Endothelial cell of umbilical vein (primary cell): Measurements from ENCODE around the gene KCNE3. TPM values are rescaled to one million over a fixed set of nuclear protein-coding genes. Genes with fewer than 3 reads are reported as not detected.

Source experiments
- BruUV-seq: library from RNA; stranded (reverse); fragments of 400-500 nt; replicated peaks from 2 replicates; lab custom pipeline; 2021; lab: Mats Ljungman, UMichigan
- CTCF ChIA-PET: fragments of 300-600, 350-600 bp; sonication (Branson Sonifier 250); formaldehyde crosslinking; loops from one replicate; lab custom pipeline; 2021; ENCODE audit warnings: antibody characterized with exemption, inconsistent platforms; lab: Charles Lee
- POLR2A ChIA-PET: fragments of 300-600, 350-600 bp; sonication (Branson Sonifier 250); formaldehyde crosslinking; loops from one replicate; lab custom pipeline; 2021; ENCODE audit warnings: antibody characterized with exemption, inconsistent platforms; lab: Charles Lee
- DNase-seq: peaks from one replicate; pipeline ENCODE4 v3.0.0-alpha.2; 2011; ENCODE audit warnings: low read depth, low spot score
- FAIRE-seq: peaks from 2 replicates; lab custom pipeline; 2011; peaks lifted over from hg19 to GRCh38; lab: Jason Lieb, UNC
- H2AFZ ChIP-seq: 2 replicates; pipeline ENCODE4 v1.6.0; 2012; ENCODE audit warnings: low read depth, low read length, control low read depth, inconsistent platforms
- H3K27ac ChIP-seq: 2 replicates; pipeline ENCODE4 v1.5.1; 2011; ENCODE audit warnings: low read depth, mild to moderate bottlenecking, control low read depth, low read length, moderate library complexity; ENCODE audit not compliant: insufficient read depth
- H3K27me3 ChIP-seq, 2 experiments: 2 replicates each; pipeline versions ENCODE4 v1.6.0 to v1.6.1; 2011; ENCODE audit warnings: low read length in 2 of 2, mixed read lengths in 1 of 2; ENCODE audit not compliant: control insufficient read depth in 2 of 2, insufficient read depth in 2 of 2
- H3K36me3 ChIP-seq, 2 experiments: 2 replicates in 1 of 2; 3 replicates in 1 of 2; pipeline ENCODE4 v1.5.1; 2011; ENCODE audit warnings: low read length in 2 of 2, mild to moderate bottlenecking in 1 of 2, moderate library complexity in 1 of 2; ENCODE audit not compliant: control insufficient read depth in 2 of 2, insufficient read depth in 2 of 2; ENCODE audit errors: extremely low read depth in 1 of 2
- H3K4me1 ChIP-seq: 3 replicates; pipeline ENCODE4 v1.5.1; 2011; ENCODE audit warnings: mild to moderate bottlenecking, low read length; ENCODE audit not compliant: control insufficient read depth, insufficient read depth; ENCODE audit errors: extremely low read depth
- H3K4me2 ChIP-seq: 2 replicates; pipeline ENCODE4 v1.6.1; 2011; ENCODE audit warnings: low read length, control low read depth, mixed read lengths; ENCODE audit not compliant: insufficient read depth
- H3K4me3 ChIP-seq, 3 experiments: fragments of 200-600 bp in 1 of 3; sonication (generic), shearing (Covaris generic) in 1 of 3; replicated peaks in 1 of 3; 2 replicates each; pipeline ENCODE4 v1.5.1; 2011 to 2016; ENCODE audit warnings: control low read depth in 3 of 3, low read length in 3 of 3, mild to moderate bottlenecking in 2 of 3, inconsistent platforms in 1 of 3, low read depth in 1 of 3, moderate library complexity in 1 of 3; ENCODE audit not compliant: insufficient read depth in 1 of 3
- H3K79me2 ChIP-seq: 2 replicates; pipeline ENCODE4 v1.6.0; 2012; ENCODE audit warnings: low read length, inconsistent platforms; ENCODE audit not compliant: control insufficient read depth, insufficient read depth
- H3K9ac ChIP-seq: replicated peaks from 2 replicates; pipeline ENCODE3; 2011; ENCODE audit warnings: low read length, control low read depth; ENCODE audit not compliant: insufficient read depth; ENCODE audit errors: extremely low read depth
- H3K9me1 ChIP-seq: replicated peaks from 3 replicates; pipeline ENCODE4 v1.6.0; 2011; ENCODE audit warnings: mild to moderate bottlenecking, low read length; ENCODE audit not compliant: control insufficient read depth, insufficient read depth; ENCODE audit errors: extremely low read depth
- H3K9me3 ChIP-seq: replicated peaks from 2 replicates; pipeline ENCODE4 v1.5.1; 2012; ENCODE audit warnings: low read length, inconsistent platforms; ENCODE audit not compliant: control insufficient read depth, insufficient read depth
- H4K20me1 ChIP-seq: replicated peaks from 2 replicates; pipeline ENCODE3; 2011; ENCODE audit warnings: mild to moderate bottlenecking, low read length; ENCODE audit not compliant: control insufficient read depth, insufficient read depth; ENCODE audit errors: extremely low read depth
- CTCF ChIP-seq, 2 donors: IDR thresholded peaks; 1 replicate in 1 of 2; 2 replicates in 1 of 2; pipeline ENCODE4 v1.5.1; 2011; ENCODE audit warnings: low read length in 2 of 2, mild to moderate bottlenecking in 2 of 2, moderate library complexity in 2 of 2, control low read depth in 1 of 2, inconsistent platforms in 1 of 2, low read depth in 1 of 2; ENCODE audit not compliant: insufficient read depth in 1 of 2; ENCODE audit errors: extremely low read depth in 1 of 2
- EZH2 ChIP-seq: IDR thresholded peaks from 2 replicates; pipeline ENCODE4 v1.6.1; 2012; ENCODE audit warnings: borderline replicate concordance, low read depth, mild to moderate bottlenecking, moderate library complexity, low read length, inconsistent platforms; ENCODE audit not compliant: severe bottlenecking
- FOS ChIP-seq: IDR thresholded peaks from 2 replicates; pipeline ENCODE4 v1.6.1; 2011; ENCODE audit warnings: mild to moderate bottlenecking, low read length, moderate library complexity, borderline replicate concordance; ENCODE audit not compliant: insufficient read depth
- GATA2 ChIP-seq: IDR thresholded peaks from 2 replicates; pipeline ENCODE4 v1.7.0; 2011; ENCODE audit warnings: low read depth, mild to moderate bottlenecking, moderate library complexity, mixed read lengths, low read length; ENCODE audit not compliant: insufficient read length, insufficient read depth
- JUN ChIP-seq: IDR thresholded peaks from 2 replicates; pipeline ENCODE4 v1.6.1; 2011; ENCODE audit warnings: borderline replicate concordance, low read depth; ENCODE audit not compliant: insufficient read length, insufficient read depth
- MAX ChIP-seq: IDR thresholded peaks from 2 replicates; pipeline ENCODE4 v1.6.1; 2011; ENCODE audit not compliant: insufficient read depth, insufficient read length
- MYC ChIP-seq: IDR thresholded peaks from one replicate; pipeline ENCODE4 v1.6.1; 2011; ENCODE audit warnings: mild to moderate bottlenecking, low read depth, low read length
- POLR2A ChIP-seq: IDR thresholded peaks from 2 replicates; pipeline ENCODE4 v1.6.1; 2012; ENCODE audit warnings: low read depth, mild to moderate bottlenecking, control low read depth, low read length
- POLR2AphosphoS5 ChIP-seq: IDR thresholded peaks from 2 replicates; pipeline ENCODE4 v1.6.1; 2012; ENCODE audit warnings: low read depth, mild to moderate bottlenecking, control low read depth, low read length, moderate library complexity; ENCODE audit not compliant: insufficient read depth
- dilution Hi-C: fragments of 300-500 bp; cut with MboI; formaldehyde crosslinking; loops from one replicate; pipeline ENCODE4 v1.15.0; 2019; ENCODE audit warnings: low sequenced_read_pairs; ENCODE audit not compliant: extremely low pct_ligation_motif_present
- intact Hi-C: fragments of 100-400 bp; cut with micrococcal nuclease; formaldehyde crosslinking; loops from one replicate; pipeline ENCODE4 v1.10.0; 2022
- polyA plus RNA-seq, 4 experiments: library from polyadenylated mRNA; depleted of rRNA in 3 of 4; stranded (reverse) in 3 of 4; unstranded in 1 of 4; fragments of >200 nt; gene quantifications; 2 replicates each; pipeline versions ENCODE4 v1.2.1 to v1.2.3, GENCODE V29; 2011 to 2012; ENCODE audit warnings: missing spikeins in 1 of 4
- total RNA-seq: library from RNA; stranded (reverse); gene quantifications from 2 replicates; pipeline ENCODE4 v1.2.3, GENCODE V29; 2021

Gene KCNE3
- total and polyA plus RNA-seq, 2 donors (not counting 3 experiments of a cell fraction or from before 2014, with no cell fraction given), result 0.97 to 2.2 TPM

DNA sequence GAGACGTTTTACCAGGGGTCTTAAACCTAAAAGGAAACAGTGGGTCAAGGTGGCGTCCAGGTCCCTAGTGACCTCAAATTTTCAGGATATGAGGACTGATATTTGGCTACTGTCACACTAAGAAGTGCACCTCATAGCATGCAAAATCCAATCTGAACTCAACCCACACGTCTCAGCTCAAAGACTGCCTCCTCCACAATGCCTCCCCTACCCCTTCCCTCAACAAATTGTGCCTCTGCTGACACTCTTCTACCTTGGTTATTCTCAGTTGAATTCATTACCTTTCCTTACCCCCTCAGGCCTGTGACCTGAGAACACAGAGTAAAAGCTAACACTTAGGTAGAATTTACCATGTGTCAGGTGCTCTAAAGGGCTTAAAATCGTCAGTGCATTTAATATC, 38.6 kb upstream of the KCNE3 start:
- DNase-seq, result no peak
- CTCF ChIA-PET, result no interaction called here
- TF ChIP-seq POLR2AphosphoS5 (no peak), GATA2 (no peak), POLR2A (no peak), MYC (no peak), FOS (no peak), CTCF (IDR thresholded peaks at IDR 0.05; ENCODE audit: extremely low read depth in 1 of 2, insufficient read depth in 1 of 2, low read depth in 1 of 2, low read length in 2 of 2) (no peak), EZH2 (no peak), MAX (no peak), JUN (no peak)

More for the DNA sequence above, 38.6 kb upstream of the KCNE3 start:
- intact Hi-C loops (no loop called here), dilution Hi-C loops (no loop called here)
- H3K27me3 ChIP-seq, result peaks cover 4 to 9% of the 10 kb centered on the region in 2 experiments
- no peaks in the 10 kb centered on the region for H3K36me3 ChIP-seq
- no peak for FAIRE-seq
- no peak overlapping the region for H3K9ac ChIP-seq
- no peak overlapping the region for H2AFZ ChIP-seq
- H3K4me2 ChIP-seq, result no peak overlapping the region
- no peak overlapping the region for H3K4me3 ChIP-seq
- H3K9me3 ChIP-seq, result no peaks in the 10 kb centered on the region
- POLR2A ChIA-PET, result no interaction called here
- BruUV-seq, result no TSS peak
- no peaks in the 10 kb centered on the region for H3K9me1 ChIP-seq
- no peaks in the 10 kb centered on the region for H4K20me1 ChIP-seq
- H3K4me1 ChIP-seq, result no peaks in the 10 kb centered on the region
- no peaks in the 10 kb centered on the region for H3K79me2 ChIP-seq
- no peak overlapping the region for H3K27ac ChIP-seq
